Right renal pelvis (tissue), 4 donors: ENCODE data around the gene AKAP17A. TPM values are rescaled to one million over a fixed set of nuclear protein-coding genes. Genes with fewer than 3 reads are reported as not detected.

Experiments
- DNase-seq, 4 donors: peaks; one replicate each; pipeline ENCODE4 v3.0.0-alpha.2; 2013; ENCODE audit warnings: low read depth in 4 of 4, low spot score in 3 of 4, missing footprints in 1 of 4
- polyA plus RNA-seq, 4 donors: library from polyadenylated mRNA; unstranded; fragments of 120-200 nt; gene quantifications; one replicate each; pipeline ENCODE4 v1.2.1, GENCODE V29; 2013; ENCODE audit not compliant: insufficient read length in 4 of 4

AKAP17A gene
- polyA plus RNA-seq, 4 donors, result 42.8 to 56.5 (median 45.6) TPM

DNA sequence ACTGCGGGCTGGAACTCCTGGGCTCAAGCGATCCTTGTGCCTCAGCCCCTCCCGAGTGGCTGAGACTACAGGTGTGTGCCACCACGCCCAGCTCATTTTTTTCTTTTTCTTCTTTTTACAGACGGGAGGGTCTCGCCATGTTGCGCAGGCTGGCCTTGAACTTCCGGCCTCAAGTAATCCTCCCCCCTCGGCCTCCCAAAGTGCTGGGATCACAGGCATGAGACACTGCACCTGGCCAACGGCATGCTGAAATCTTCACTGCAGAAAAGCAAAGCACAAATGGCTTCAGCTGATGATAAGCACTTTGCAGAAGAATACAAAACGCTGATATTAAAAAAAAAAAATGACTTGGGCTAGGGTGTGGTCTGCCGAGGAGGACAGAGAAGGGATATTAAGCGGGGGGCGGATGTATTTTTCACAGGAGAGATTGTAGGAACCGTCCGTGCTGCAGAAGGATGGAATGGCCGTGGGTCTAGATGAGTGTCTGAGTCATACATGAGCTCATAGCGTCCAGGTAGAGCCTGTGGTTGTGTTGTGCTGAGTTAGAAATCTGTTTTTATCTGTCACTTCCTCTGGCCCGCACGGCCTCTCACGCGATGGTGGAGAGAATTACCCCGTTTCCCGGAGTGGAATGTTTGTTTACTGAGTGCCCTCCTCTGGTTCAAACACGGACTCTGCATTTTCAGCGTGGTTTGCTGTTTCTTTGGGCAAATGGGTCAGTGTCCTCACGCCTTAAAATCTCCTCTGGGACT lies 8.5 kb upstream of the AKAP17A start:
- DNase-seq, result no peak

DNA sequence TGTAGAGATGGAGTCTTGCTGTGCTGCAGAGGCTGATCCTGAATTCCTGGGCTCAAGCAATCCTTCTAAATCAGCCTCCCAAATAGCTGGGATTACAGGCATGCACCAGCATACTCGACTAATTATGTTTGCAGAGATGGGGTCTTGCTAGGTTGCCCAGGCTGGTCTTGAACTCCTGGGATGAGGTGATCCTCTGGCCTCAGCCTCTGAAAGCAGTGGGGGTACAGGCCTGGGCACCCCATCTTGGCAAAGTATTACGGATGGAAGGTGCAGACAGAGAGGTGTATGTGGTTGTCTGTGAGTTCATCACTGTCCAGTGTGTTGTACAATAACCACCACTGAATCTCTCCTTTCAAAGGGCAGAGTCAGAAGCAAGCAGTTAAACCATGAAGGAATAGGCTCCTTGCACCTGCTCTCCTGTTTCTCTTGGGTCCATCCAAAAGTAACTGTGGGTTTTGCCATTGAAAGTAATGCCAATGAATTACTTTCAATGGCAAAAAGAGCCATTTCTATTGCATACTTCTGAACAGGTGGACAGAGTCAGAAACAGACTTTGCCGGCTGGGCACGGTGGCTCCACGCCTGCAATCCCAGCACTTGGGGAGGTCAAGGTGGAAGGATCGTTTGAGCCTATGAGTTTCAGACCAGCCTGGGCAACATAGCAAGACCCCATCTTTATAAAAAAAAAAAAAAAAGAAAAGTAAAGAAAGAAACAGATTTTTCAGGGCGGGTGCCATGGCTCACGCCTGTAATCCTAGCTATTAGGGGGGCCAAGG lies 7.0 kb upstream of the AKAP17A start:
- DNase-seq, result no peak

DNA sequence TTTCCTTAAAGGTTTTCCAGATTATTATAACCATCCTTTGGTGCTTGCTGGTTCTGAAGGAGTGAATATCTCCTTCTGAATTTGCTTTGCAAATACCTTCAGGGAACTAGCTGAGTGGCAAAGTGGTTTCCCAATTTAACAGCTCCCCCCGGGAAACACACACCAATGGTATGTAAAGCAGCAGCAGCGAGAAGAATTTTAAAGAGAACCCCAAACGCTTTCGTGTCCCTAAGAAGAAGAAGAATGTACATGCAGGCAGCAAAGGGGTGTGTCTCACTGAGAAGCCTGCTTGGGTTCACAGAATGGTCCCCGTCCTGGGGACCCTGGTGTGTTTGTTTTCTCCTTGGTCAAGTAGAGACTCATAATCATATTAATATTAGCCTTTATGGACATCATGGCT lies 4.2 kb upstream of the AKAP17A start:
- DNase-seq, result no peak

DNA sequence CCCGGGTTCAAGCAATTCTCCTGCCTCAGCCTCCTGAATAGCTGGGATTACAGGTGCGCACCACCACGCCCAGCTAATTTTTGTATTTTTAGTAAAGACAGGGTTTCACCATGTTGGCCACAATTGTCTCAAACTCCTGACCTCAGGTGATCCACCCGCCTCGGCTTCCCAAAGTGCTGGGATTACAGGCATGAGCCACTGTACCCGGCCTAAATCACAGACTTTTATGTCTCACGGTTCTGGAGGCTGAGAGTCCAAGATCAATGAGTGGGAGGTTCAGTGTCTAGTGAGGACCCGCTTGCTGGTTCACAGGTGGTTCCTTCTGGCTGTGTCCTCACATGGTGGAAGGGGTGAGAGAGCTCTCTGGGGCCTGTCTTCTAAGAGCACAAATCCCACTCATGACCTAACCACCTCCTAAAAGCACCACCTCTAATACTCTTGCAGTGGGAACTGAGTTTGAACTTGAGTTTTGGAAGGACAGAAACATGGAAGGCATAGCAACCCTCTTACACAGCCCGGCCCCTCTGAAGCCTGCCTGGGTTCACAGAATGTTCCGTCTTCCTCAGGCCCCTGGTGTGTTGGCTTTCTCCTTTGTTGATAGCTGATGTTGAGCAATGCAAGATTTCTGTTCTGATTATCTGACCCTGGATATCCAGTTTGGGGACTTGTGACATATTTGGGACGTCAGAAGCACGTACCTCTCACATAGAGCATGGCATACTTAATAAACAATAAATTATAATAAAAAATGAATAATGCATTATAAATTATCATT lies 1.9 kb upstream of the AKAP17A start:
- no peak for DNase-seq

DNA sequence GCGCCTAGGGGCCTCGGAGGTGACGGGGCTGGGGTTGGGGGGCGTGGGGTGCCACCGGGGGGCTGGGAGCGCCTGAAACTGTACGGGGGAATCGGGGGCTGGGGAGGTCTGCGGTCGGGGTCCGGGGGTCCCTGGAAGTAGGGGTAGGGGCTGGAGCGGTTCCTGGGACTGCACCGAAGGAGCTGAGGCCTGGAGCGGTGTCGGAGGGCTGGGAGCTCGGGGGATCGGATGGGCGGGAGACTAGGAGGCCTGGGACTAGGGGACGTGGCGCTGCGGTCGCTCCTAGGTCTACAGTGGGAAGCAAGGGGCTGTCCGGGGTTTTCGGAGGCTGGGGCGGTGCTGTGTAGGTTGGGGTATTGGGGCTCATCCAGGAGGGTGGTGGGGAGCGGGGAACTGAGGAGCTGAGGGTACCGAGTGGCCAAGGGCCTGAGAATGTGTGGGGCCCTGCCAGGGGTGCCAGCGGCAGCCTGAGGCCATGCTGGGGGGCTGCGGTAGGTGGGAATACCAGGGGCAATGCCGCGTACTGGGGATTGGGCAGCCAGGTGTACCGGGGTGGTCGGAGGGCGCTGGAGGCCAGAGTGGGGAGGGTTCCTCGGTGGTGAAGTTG lies 562 bp downstream of the AKAP17A start:
- DNase-seq, result no peak

- no peak for DNase-seq
These were observed 1.2 kb downstream of the AKAP17A start for GRCh38 chrX:1592470-1593142.

DNA sequence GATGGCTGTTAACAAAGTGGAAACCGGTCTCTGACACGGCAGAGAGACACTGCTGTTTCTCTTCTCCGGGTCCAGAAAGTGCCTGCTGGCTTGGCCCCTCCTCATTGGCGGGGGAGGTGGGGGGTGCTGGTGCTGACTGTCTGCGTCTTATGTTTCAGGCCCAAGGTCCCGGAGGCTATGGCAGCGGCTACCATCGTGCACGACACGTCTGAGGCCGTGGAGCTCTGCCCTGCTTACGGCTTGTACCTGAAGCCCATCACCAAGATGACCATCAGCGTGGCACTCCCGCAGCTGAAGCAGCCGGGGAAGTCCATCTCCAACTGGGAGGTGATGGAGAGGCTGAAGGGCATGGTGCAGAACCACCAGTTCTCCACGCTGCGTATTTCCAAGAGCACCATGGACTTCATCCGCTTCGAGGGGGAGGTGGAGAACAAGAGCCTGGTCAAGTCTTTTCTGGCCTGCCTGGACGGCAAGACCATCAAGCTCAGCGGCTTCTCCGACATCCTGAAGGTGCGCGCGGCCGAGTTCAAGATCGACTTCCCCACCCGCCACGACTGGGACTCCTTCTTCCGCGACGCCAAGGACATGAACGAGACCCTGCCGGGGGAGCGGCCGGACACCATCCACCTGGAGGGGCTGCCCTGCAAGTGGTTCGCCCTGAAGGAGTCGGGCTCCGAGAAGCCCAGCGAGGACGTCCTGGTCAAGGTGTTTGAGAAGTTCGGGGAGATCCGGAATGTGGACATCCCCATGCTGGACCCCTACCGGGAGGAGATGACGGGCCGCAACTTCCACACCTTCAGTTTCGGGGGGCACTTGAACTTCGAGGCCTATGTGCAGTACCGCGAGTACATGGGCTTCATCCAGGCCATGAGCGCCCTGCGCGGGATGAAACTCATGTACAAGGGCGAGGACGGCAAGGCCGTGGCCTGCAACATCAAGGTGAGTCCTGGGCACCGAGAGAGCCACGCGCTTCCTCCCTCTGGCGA lies 2.2 kb downstream of the AKAP17A start:
- DNase-seq, result no peak

DNA sequence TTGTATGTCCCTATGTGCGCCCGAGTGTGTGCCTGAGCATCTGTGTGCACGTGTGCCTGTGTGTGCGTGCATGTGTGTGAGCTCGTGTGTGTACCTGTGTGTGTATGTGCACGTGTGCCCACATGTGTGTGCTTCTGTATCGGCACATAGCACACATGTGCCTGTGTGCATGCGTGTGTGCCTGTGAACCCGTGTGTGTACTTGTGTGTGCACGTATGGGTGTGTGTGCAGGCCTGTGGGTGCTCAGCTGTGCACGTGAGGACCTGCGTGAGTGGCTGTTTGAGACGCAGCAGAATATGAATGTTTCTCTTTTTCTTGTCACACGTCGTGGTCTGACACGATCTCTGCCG lies 4.3 kb downstream of the AKAP17A start:
- no peak for DNase-seq

GRCh38 chrX:1596676-1597344 lies 5.4 kb downstream of the AKAP17A start:
- DNase-seq, result no peak

- no peak for DNase-seq
These were observed 6.1 kb downstream of the AKAP17A start for GRCh38 chrX:1597345-1598020.

GRCh38 chrX:1598021-1598875 lies 6.8 kb downstream of the AKAP17A start:
- no peak for DNase-seq

DNA sequence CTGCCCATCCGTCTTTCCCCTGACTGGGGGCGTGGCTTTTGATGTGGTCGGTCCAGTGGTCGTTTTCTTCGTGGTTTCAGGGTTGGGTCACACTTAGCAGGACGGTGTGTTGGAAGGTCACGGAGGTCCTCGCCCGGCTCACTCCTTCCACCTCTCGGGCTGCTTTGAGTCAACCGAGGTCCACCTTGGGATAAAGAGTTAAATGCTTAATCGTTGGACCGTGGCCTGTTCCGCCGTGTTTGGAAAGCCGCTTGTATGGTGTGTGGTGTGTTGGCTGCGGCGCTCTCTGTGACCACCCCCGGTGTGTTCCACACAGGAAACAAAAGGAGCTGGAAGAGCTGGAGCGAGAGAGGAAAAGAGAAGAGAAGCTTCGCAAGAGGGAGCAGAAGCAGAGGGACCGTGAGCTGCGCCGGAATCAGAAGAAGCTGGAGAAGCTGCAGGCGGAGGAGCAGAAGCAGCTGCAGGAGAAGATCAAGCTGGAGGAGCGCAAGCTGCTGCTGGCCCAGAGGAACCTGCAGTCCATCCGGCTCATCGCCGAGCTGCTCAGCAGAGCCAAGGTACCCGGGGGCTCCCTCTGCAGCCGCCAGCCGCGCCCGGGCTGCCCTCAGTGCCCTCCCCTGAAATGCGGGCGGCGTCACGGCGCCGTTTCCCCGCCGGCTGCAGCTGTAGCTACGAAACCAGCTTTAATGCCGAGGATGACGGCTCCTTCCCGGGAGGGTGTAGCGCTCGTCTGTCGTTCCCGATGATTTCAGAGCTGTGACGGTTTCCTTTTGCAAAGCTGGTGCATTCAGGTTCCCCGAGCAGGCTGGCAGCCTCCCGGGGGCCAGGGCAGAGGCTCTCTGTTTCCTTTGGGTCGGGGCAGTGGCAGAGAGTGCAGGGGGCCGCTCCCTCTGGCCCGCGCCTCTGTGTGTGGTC lies 7.7 kb downstream of the AKAP17A start:
- DNase-seq, result no peak

- DNase-seq, result no peak
These were observed 8.5 kb downstream of the AKAP17A start for GRCh38 chrX:1599791-1600405.

DNA sequence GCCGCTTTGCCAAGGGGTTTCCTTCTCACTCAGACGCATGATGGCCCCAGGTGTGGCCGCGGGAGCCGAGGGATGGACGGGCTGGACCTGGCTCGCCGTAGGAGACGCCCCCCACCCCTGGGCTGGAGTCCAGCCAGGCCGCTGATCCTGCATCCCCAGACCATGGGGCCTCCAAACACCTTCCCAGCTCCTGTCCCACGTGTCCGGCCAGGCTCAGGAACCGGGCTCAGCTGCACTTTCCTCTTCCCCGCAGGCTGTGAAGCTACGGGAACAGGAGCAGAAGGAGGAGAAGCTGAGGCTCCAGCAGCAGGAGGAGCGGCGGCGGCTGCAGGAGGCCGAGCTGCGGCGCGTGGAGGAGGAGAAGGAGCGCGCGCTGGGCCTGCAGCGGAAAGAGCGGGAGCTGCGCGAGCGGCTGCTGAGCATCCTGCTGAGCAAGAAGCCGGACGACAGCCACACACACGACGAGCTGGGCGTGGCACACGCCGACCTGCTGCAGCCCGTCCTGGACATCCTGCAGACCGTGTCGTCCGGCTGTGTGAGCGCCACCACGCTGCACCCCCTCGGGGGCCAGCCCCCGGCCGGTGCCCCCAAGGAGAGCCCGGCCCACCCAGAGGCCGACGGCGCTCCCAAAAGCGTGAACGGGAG lies 9.1 kb downstream of the AKAP17A start:
- DNase-seq, result no peak

- DNase-seq, result no peak
These were observed 9.8 kb downstream of the AKAP17A start for GRCh38 chrX:1601051-1601767.
